Activated gamma-delta T cell treated with Interleukin-2 at 50 U/mL for 16 hours (primary cell): ENCODE data around the gene P2RY11.

Experiments used
- DNase-seq: peaks from one replicate; pipeline ENCODE4 v3.0.0-alpha.2; 2020

Gene P2RY11

GRCh38 chr19:10142701-10143375 is 31.3 kb downstream of the P2RY11 start:
- DNase-seq: peak; percentile 58

- DNase-seq: no peak
Measured at GRCh38 chr19:10143681-10144080, 32.2 kb downstream of the P2RY11 start.

GRCh38 chr19:10144361-10144760 is 32.9 kb downstream of the P2RY11 start:
- DNase-seq: no peak

- no peak for DNase-seq
Measured at GRCh38 chr19:10145031-10145430, 33.5 kb downstream of the P2RY11 start.

GRCh38 chr19:10146142-10146541 is 34.6 kb downstream of the P2RY11 start:
- DNase-seq: no peak

GRCh38 chr19:10149427-10149826 is 37.9 kb downstream of the P2RY11 start:
- no peak for DNase-seq

GRCh38 chr19:10151521-10151920 is 40.0 kb downstream of the P2RY11 start:
- no peak for DNase-seq

- no peak for DNase-seq
Measured at GRCh38 chr19:10152100-10152499, 40.6 kb downstream of the P2RY11 start.

GRCh38 chr19:10155839-10156238 is 44.3 kb downstream of the P2RY11 start:
- DNase-seq: no peak

- DNase-seq: no peak
Measured at GRCh38 chr19:10158071-10158470, 46.6 kb downstream of the P2RY11 start.

- no peak for DNase-seq
Measured at GRCh38 chr19:10158485-10158884, 47.0 kb downstream of the P2RY11 start.

- no peak for DNase-seq
Measured at GRCh38 chr19:10159610-10160009, 48.1 kb downstream of the P2RY11 start.

- DNase-seq: no peak
Measured at GRCh38 chr19:10163536-10163935, 52.0 kb downstream of the P2RY11 start.
